Dedifferentiated amniotic fluid mesenchymal stem cell (primary cell): ENCODE results near the gene KLK15.

Experiments
- DNase-seq: peaks from one replicate; pipeline ENCODE4 v3.0.0-alpha.2; 2016; ENCODE audit errors: extremely low spot score

KLK15 gene

GRCh38 chr19:50776131-50776530, 57.2 kb downstream of the KLK15 start:
- DNase-seq, result no peak
